ENCODE data around the gene SERPINB2. TPM values are rescaled to one million over a fixed set of nuclear protein-coding genes. Genes with fewer than 3 reads are reported as not detected.

Gene SERPINB2
- not detected in 2 replicates for total RNA-seq

DNA sequence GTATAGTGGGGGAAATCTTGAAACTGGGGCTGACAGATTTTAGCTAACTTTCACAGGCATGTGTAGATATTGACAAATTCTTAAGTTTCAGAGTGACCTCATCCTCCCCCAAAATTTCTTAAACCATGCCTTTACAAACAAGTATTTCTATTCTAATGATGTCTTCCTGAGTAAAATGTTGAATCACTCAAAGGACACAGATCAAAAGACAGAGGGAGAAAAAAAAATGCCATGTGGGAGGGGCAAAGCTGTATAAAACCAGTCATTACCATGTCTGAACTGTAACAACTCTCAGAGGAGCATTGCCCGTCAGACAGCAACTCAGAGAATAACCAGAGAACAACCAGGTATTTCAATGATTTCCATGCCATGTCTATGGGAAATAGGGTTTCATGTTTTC is at the start of gene SERPINB2:
Gene SERPINB2, plus strand, starts transcription at position 282 of the 400 bp plus-strand sequence. CDS start 3,740 bp downstream, outside the sequence.
- H3K9me3 Mint-ChIP-seq: no peaks in the 10 kb centered on the region
- intact Hi-C loops (cut with micrococcal nuclease): loop anchor here (2.0 kb wide), 1 partner anchor 63 kb away; no protein-coding TSS in a partner anchor
- no peaks in the 10 kb centered on the region for H3K4me1 Mint-ChIP-seq (ENCODE audit: low read depth)
- peaks cover 6% of the 10 kb centered on the region for H3K27me3 Mint-ChIP-seq (ENCODE audit: insufficient read depth)
- no peak within 1 kb of the TSS for H3K4me3 Mint-ChIP-seq
- DNase-seq (ENCODE audit: low spot score): no peak
- no peaks in the 10 kb centered on the region for H3K36me3 Mint-ChIP-seq (ENCODE audit: low read depth)
- H3K27ac Mint-ChIP-seq: no peak within 1 kb of the TSS

DNA sequence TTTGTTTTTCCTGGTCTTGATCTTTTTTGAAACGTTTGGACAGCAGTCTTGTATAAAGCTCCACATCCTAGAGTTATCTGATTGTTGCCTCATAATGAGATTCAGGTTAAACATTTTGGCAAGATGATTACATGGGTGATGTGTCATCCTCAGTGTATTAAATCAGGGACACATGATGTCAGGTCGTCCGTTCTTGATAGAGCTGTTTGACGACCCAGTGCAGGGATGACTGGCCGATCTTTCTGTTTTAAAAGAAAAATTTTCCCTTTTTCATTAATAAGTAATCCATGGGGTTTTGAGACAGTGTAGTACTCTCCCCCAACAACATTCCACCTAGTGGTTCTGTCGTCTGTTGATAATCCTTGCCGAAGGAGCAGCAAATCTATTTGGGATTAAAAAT is 44.5 kb upstream of the SERPINB2 start:
- H3K9me3 Mint-ChIP-seq: no peaks in the 10 kb centered on the region
- intact Hi-C loops (cut with micrococcal nuclease): no loop called here
- H3K27ac Mint-ChIP-seq: no peak overlapping the region
- DNase-seq (ENCODE audit: low spot score): no peak
- H3K4me3 Mint-ChIP-seq: no peak overlapping the region
- H3K27me3 Mint-ChIP-seq (ENCODE audit: insufficient read depth): peaks cover 10% of the 10 kb centered on the region
- no peaks in the 10 kb centered on the region for H3K4me1 Mint-ChIP-seq (ENCODE audit: low read depth)
- H3K36me3 Mint-ChIP-seq (ENCODE audit: low read depth): no peaks in the 10 kb centered on the region

DNA sequence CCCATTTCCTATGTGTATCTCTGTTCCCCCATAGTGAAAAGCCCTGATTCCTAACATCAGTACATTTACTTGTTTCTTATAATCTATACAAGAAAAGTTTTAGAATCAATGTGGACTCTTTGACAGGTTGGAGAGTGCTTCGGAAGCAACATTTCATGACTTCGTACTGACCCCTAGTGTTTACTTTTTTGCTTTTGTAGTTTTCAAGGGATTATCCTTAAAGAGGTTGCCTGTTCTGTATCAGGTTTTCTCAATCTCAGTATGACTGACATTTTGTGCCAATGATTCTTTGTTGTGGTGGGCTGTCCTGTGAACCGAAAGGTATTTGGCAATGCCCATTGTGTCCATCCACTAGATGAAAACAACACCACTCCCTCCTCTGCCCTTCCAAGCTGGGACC is 43.3 kb upstream of the SERPINB2 start:
- H3K36me3 Mint-ChIP-seq (ENCODE audit: low read depth): no peaks in the 10 kb centered on the region
- no peak overlapping the region for H3K27ac Mint-ChIP-seq
- intact Hi-C loops (cut with micrococcal nuclease): loop anchor here (1.0 kb wide), 2 partner anchors 20 to 326 kb away; no protein-coding TSS in a partner anchor
- no peaks in the 10 kb centered on the region for H3K4me1 Mint-ChIP-seq (ENCODE audit: low read depth)
- no peak overlapping the region for H3K4me3 Mint-ChIP-seq
- no peaks in the 10 kb centered on the region for H3K9me3 Mint-ChIP-seq
- DNase-seq (ENCODE audit: low spot score): no peak
- peaks cover 13% of the 10 kb centered on the region for H3K27me3 Mint-ChIP-seq (ENCODE audit: insufficient read depth)

GRCh38 chr18:63848159-63848558 is 39.3 kb upstream of the SERPINB2 start:
- Mint-ChIP-seq H3K27ac (no peak overlapping the region), H3K36me3 (ENCODE audit: low read depth) (no peaks in the 10 kb centered on the region), H3K9me3 (no peaks in the 10 kb centered on the region), H3K4me3 (no peak overlapping the region), H3K4me1 (ENCODE audit: low read depth) (no peaks in the 10 kb centered on the region), H3K27me3 (ENCODE audit: insufficient read depth) (peaks cover 12% of the 10 kb centered on the region)
- intact Hi-C loops (cut with micrococcal nuclease): loop anchor here (1.0 kb wide), 1 partner anchor 330 kb away; no protein-coding TSS in a partner anchor
- no peak for DNase-seq (ENCODE audit: low spot score)

DNA sequence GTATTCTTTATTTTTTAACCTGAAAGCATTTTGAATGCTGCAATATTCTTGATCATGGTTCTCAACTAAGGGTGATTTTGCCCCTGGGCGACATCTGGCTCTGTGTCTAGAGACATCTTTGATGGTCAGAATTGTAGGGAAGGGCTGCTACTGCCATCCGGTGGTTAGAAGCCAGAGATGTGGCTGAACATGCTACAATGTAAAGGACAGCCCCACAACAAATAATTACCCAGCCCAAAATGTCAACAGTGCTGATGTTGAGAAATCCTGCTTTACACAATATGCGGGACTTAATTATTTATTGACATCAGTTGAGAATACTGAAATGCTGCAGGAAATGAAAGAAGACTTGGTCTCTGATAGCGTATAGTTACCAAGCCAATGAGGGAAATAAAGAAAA is 37.5 kb upstream of the SERPINB2 start:
- no peaks in the 10 kb centered on the region for H3K4me1 Mint-ChIP-seq (ENCODE audit: low read depth)
- H3K27me3 Mint-ChIP-seq (ENCODE audit: insufficient read depth): peaks cover 10% of the 10 kb centered on the region
- no peak overlapping the region for H3K4me3 Mint-ChIP-seq
- intact Hi-C loops (cut with micrococcal nuclease): no loop called here
- H3K36me3 Mint-ChIP-seq (ENCODE audit: low read depth): no peaks in the 10 kb centered on the region
- no peak for DNase-seq (ENCODE audit: low spot score)
- no peak overlapping the region for H3K27ac Mint-ChIP-seq
- H3K9me3 Mint-ChIP-seq: no peaks in the 10 kb centered on the region

GRCh38 chr18:63850636-63851035 is 36.9 kb upstream of the SERPINB2 start:
- Mint-ChIP-seq H3K9me3 (no peaks in the 10 kb centered on the region), H3K4me3 (no peak overlapping the region), H3K4me1 (ENCODE audit: low read depth) (no peaks in the 10 kb centered on the region), H3K27ac (no peak overlapping the region), H3K27me3 (ENCODE audit: insufficient read depth) (peaks cover 10% of the 10 kb centered on the region), H3K36me3 (ENCODE audit: low read depth) (no peaks in the 10 kb centered on the region)
- DNase-seq (ENCODE audit: low spot score): no peak
- intact Hi-C loops (cut with micrococcal nuclease): no loop called here

DNA sequence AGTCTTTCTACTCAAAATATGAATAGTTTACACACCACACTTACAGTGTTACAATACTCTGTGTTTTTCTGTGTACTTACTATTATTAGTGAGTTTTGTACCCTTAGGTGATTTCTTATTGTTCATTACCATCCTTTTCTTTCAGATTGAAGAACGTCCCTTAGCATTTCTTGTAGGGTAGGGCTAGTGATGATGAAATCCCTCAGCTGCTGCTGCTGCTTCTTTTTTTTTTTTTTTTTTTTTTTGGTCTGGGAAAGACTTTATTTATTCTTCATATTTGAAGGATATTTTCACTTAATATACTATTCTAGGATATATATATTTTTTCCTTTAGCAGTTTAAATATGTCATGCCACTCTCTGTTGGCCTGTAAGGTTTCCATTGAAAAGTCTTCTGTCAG is 29.0 kb upstream of the SERPINB2 start:
- no peak for DNase-seq (ENCODE audit: low spot score)
- H3K27ac Mint-ChIP-seq: no peak overlapping the region
- H3K9me3 Mint-ChIP-seq: no peaks in the 10 kb centered on the region
- intact Hi-C loops (cut with micrococcal nuclease): no loop called here
- H3K4me3 Mint-ChIP-seq: no peak overlapping the region
- H3K36me3 Mint-ChIP-seq (ENCODE audit: low read depth): no peaks in the 10 kb centered on the region
- H3K4me1 Mint-ChIP-seq (ENCODE audit: low read depth): no peaks in the 10 kb centered on the region
- H3K27me3 Mint-ChIP-seq (ENCODE audit: insufficient read depth): peaks cover 9% of the 10 kb centered on the region

GRCh38 chr18:63859781-63860475 is 27.6 kb upstream of the SERPINB2 start:
- Mint-ChIP-seq H3K4me1 (ENCODE audit: low read depth) (no peaks in the 10 kb centered on the region), H3K36me3 (ENCODE audit: low read depth) (no peaks in the 10 kb centered on the region), H3K9me3 (no peaks in the 10 kb centered on the region), H3K27ac (no peak overlapping the region), H3K27me3 (ENCODE audit: insufficient read depth) (peaks cover 9% of the 10 kb centered on the region), H3K4me3 (no peak overlapping the region)
- intact Hi-C loops (cut with micrococcal nuclease): no loop called here
- DNase-seq (ENCODE audit: low spot score): no peak

GRCh38 chr18:63860531-63860930 is 27.0 kb upstream of the SERPINB2 start:
- H3K4me3 Mint-ChIP-seq: no peak overlapping the region
- no peaks in the 10 kb centered on the region for H3K4me1 Mint-ChIP-seq (ENCODE audit: low read depth)
- intact Hi-C loops (cut with micrococcal nuclease): no loop called here
- H3K27ac Mint-ChIP-seq: no peak overlapping the region
- no peak for DNase-seq (ENCODE audit: low spot score)
- no peaks in the 10 kb centered on the region for H3K9me3 Mint-ChIP-seq
- H3K36me3 Mint-ChIP-seq (ENCODE audit: low read depth): no peaks in the 10 kb centered on the region
- peaks cover 9% of the 10 kb centered on the region for H3K27me3 Mint-ChIP-seq (ENCODE audit: insufficient read depth)

- no peak overlapping the region for H3K4me3 Mint-ChIP-seq
- no peaks in the 10 kb centered on the region for H3K4me1 Mint-ChIP-seq (ENCODE audit: low read depth)
- no peaks in the 10 kb centered on the region for H3K9me3 Mint-ChIP-seq
- intact Hi-C loops (cut with micrococcal nuclease): no loop called here
- no peak overlapping the region for H3K27ac Mint-ChIP-seq
- no peak for DNase-seq (ENCODE audit: low spot score)
- peaks cover 7% of the 10 kb centered on the region for H3K27me3 Mint-ChIP-seq (ENCODE audit: insufficient read depth)
- H3K36me3 Mint-ChIP-seq (ENCODE audit: low read depth): no peaks in the 10 kb centered on the region
These were observed 20.0 kb upstream of the SERPINB2 start for GRCh38 chr18:63867368-63868125.

DNA sequence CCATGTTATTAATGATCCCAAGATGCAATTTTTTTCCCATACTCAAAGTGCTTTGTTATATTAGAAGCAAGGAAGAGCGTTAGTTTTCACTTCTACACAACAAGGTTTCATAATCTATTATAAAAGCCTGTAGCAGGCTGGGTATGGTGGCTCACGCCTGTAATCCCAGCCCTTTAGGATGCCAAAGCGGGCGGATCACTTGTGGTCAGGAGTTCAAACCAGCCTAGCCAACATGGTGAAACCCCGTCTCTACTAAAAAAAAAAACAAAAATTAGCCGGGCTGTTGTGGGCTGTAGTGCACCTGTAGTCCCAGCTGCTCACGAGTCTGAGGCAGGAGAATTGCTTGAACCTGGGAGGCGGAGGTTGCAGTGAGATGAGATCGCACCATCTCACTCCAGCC is 19.0 kb upstream of the SERPINB2 start:
- DNase-seq (ENCODE audit: low spot score): no peak
- H3K4me3 Mint-ChIP-seq: no peak overlapping the region
- peaks cover 4% of the 10 kb centered on the region for H3K27me3 Mint-ChIP-seq (ENCODE audit: insufficient read depth)
- no peaks in the 10 kb centered on the region for H3K36me3 Mint-ChIP-seq (ENCODE audit: low read depth)
- no peak overlapping the region for H3K27ac Mint-ChIP-seq
- H3K9me3 Mint-ChIP-seq: no peaks in the 10 kb centered on the region
- intact Hi-C loops (cut with micrococcal nuclease): no loop called here
- H3K4me1 Mint-ChIP-seq (ENCODE audit: low read depth): no peaks in the 10 kb centered on the region

DNA sequence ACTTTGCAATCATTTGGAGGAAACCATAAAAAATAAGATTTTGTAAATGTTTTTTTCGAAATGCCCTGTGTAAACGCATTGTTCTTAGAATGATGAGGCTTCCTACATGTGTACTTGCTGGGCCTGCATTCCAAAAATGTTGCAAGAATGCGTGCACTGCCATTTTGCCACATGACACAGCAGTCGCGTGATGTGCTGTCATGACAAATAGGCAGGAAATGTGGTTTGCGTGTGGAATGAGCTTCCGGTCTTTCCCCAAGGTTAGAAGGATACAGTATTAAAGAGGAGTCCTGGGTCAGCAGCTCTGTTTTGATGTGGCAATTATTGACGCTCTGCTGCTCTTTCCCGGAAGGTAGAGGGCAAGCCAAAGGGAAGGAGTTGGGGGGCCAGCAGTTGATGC is 18.1 kb upstream of the SERPINB2 start:
- H3K27me3 Mint-ChIP-seq (ENCODE audit: insufficient read depth): peaks cover 6% of the 10 kb centered on the region
- no peak overlapping the region for H3K27ac Mint-ChIP-seq

DNA sequence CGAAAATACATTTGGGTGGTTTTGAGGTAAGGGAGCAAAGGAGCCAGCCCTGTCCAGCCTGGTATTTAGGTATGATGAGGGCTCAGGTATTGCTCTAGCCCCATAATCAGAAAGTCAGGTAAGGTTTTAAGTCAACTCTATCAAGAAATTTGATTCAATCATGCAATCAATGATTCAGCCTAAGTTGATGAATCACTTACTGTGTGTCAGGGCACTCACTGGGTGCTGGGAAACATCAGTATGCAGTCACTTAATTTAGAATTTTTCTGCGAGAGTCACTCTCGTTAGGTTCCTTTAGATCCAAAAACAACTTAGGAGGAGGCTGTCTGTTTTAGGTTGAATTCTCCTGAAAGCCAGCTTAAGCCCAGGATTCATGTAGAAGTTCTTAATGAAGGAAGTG is 17.7 kb upstream of the SERPINB2 start:
- DNase-seq (ENCODE audit: low spot score): no peak
- H3K36me3 Mint-ChIP-seq (ENCODE audit: low read depth): no peaks in the 10 kb centered on the region
- peaks cover 6% of the 10 kb centered on the region for H3K27me3 Mint-ChIP-seq (ENCODE audit: insufficient read depth)
- no peak overlapping the region for H3K27ac Mint-ChIP-seq
- H3K4me1 Mint-ChIP-seq (ENCODE audit: low read depth): no peaks in the 10 kb centered on the region
- no peak overlapping the region for H3K4me3 Mint-ChIP-seq
- intact Hi-C loops (cut with micrococcal nuclease): no loop called here
- no peaks in the 10 kb centered on the region for H3K9me3 Mint-ChIP-seq

More for the DNA sequence above, 18.1 kb upstream of the SERPINB2 start:
- H3K9me3 Mint-ChIP-seq: no peaks in the 10 kb centered on the region
- H3K36me3 Mint-ChIP-seq (ENCODE audit: low read depth): no peaks in the 10 kb centered on the region
- intact Hi-C loops (cut with micrococcal nuclease): no loop called here
- H3K4me3 Mint-ChIP-seq: no peak overlapping the region
- no peaks in the 10 kb centered on the region for H3K4me1 Mint-ChIP-seq (ENCODE audit: low read depth)
- no peak for DNase-seq (ENCODE audit: low spot score)

Measured in activated T-helper 1 cell treated with anti-CD3 and anti-CD28 coated beads, Interleukin-12 subunit alpha, Interleukin-12 subunit beta, Interleukin-2, Interleukin-4 antibody, amounts not matched to agents 30 ng/mL and 10 ng/mL and 1 ng/mL, durations not matched to agents 14 hours and 24 hours and 36 hours (primary cell).